Glutamatergic neuron (in vitro differentiated cells): ENCODE results near the gene CLPX. TPM values are rescaled to one million over a fixed set of nuclear protein-coding genes. Genes with fewer than 3 reads are reported as not detected.

ENCODE experiments used
- DNase-seq: peaks from one replicate; pipeline ENCODE4 v3.0.0; 2022
- H3K27ac Mint-ChIP-seq: one replicate; pipeline ENCODE4 v1.8.0; 2020; ENCODE audit warnings: mild to moderate bottlenecking, mixed read lengths, inconsistent platforms; ENCODE audit not compliant: unreplicated experiment
- H3K27me3 Mint-ChIP-seq: one replicate; pipeline ENCODE4 v1.8.0; 2020; ENCODE audit warnings: mild to moderate bottlenecking, moderate library complexity, mixed read lengths, inconsistent platforms; ENCODE audit not compliant: unreplicated experiment
- H3K36me3 Mint-ChIP-seq: one replicate; pipeline ENCODE4 v1.8.0; 2020; ENCODE audit warnings: mild to moderate bottlenecking, mixed read lengths, inconsistent platforms; ENCODE audit not compliant: unreplicated experiment
- H3K4me1 Mint-ChIP-seq: one replicate; pipeline ENCODE4 v1.8.0; 2020; ENCODE audit warnings: mild to moderate bottlenecking, low read depth, mixed read lengths, inconsistent platforms; ENCODE audit not compliant: unreplicated experiment
- H3K4me3 Mint-ChIP-seq: one replicate; pipeline ENCODE4 v1.8.0; 2020; ENCODE audit warnings: mild to moderate bottlenecking, mixed read lengths, inconsistent platforms; ENCODE audit not compliant: unreplicated experiment
- H3K9me3 Mint-ChIP-seq: one replicate; pipeline ENCODE4 v1.8.0; 2020; ENCODE audit warnings: mild to moderate bottlenecking, moderate library complexity, mixed read lengths, inconsistent platforms; ENCODE audit not compliant: unreplicated experiment
- total RNA-seq: library from RNA; stranded (reverse); fragmentation: NEBNext Ultra II Directional; extraction: Animal tissue kit (Norgen Biotek cat#: 25700); gene quantifications from one replicate; pipeline ENCODE4 v1.2.1, GENCODE V29; 2021; ENCODE audit not compliant: unreplicated experiment
- TF ChIP-seq, protein P1 (sequence below): fragments of 200-600 bp; sonication (generic); IDR thresholded peaks from one replicate; pipeline ENCODE4 v1.5.0; 2021; ENCODE audit not compliant: partially characterized antibody, unreplicated experiment

The CLPX gene
- total RNA-seq, 1 donor from 2014 or later: 28.6 TPM

DNA sequence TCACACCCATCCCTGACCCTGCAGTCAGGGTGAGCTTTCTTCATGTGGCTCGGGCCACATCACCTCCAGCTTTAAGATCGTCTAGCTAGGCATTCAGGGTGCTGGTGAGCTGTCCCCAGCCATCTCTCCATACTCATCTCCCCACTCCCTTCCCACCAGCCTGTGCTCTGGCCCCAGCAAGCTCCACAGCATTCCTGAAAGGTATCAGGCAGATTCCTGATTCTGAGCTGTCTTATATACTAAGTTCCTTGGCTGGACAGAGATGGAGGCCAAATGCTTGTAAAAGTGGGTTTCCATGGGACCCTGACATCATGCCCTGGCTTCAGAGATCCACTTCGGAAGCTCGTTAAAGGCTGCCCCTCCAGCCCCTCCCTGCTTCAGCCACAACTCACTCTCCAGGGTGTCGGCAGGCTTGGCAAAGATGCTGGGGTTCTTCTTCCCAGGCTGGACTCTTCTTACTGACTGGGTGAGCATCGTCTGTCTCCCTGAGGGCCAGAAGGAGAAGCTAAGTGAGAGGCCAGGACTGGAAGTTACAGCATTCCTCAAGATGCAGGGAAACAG is 22.2 kb upstream of the CLPX start:
- H3K27me3 Mint-ChIP-seq: peaks cover 8% of the 10 kb centered on the region
- no peak overlapping the region for H3K27ac Mint-ChIP-seq
- TF ChIP-seq, protein P1, sequence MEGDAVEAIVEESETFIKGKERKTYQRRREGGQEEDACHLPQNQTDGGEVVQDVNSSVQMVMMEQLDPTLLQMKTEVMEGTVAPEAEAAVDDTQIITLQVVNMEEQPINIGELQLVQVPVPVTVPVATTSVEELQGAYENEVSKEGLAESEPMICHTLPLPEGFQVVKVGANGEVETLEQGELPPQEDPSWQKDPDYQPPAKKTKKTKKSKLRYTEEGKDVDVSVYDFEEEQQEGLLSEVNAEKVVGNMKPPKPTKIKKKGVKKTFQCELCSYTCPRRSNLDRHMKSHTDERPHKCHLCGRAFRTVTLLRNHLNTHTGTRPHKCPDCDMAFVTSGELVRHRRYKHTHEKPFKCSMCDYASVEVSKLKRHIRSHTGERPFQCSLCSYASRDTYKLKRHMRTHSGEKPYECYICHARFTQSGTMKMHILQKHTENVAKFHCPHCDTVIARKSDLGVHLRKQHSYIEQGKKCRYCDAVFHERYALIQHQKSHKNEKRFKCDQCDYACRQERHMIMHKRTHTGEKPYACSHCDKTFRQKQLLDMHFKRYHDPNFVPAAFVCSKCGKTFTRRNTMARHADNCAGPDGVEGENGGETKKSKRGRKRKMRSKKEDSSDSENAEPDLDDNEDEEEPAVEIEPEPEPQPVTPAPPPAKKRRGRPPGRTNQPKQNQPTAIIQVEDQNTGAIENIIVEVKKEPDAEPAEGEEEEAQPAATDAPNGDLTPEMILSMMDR: no peak
- no peaks in the 10 kb centered on the region for H3K36me3 Mint-ChIP-seq
- peaks cover 17% of the 10 kb centered on the region for H3K4me1 Mint-ChIP-seq
- H3K9me3 Mint-ChIP-seq: no peaks in the 10 kb centered on the region
- H3K4me3 Mint-ChIP-seq: no peak overlapping the region
- no peak for DNase-seq

DNA sequence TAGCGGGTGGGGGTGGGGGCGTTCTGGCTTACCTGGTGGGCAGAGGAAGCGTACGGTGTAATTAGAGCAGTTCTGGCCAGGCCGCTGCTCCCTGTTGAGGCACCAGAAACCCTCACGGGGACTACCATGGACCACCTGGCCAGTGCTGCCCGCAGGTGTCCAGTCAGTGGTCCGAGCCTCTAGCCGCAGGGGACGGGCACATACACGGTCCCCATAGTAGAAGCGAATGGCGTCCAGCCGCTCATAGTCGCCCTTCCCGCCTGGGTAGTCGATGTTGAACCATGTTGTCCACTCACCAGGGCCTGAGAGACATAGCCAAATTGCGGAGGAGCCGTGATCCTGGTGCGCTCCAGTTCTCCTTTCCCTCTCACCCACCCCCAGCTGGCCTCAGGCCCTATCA is 21.6 kb upstream of the CLPX start:
- peaks cover 8% of the 10 kb centered on the region for H3K27me3 Mint-ChIP-seq
- DNase-seq: no peak
- TF ChIP-seq, protein P1: no peak
- no peak overlapping the region for H3K27ac Mint-ChIP-seq
- H3K36me3 Mint-ChIP-seq: no peaks in the 10 kb centered on the region
- peaks cover 17% of the 10 kb centered on the region for H3K4me1 Mint-ChIP-seq
- no peaks in the 10 kb centered on the region for H3K9me3 Mint-ChIP-seq
- H3K4me3 Mint-ChIP-seq: no peak overlapping the region

DNA sequence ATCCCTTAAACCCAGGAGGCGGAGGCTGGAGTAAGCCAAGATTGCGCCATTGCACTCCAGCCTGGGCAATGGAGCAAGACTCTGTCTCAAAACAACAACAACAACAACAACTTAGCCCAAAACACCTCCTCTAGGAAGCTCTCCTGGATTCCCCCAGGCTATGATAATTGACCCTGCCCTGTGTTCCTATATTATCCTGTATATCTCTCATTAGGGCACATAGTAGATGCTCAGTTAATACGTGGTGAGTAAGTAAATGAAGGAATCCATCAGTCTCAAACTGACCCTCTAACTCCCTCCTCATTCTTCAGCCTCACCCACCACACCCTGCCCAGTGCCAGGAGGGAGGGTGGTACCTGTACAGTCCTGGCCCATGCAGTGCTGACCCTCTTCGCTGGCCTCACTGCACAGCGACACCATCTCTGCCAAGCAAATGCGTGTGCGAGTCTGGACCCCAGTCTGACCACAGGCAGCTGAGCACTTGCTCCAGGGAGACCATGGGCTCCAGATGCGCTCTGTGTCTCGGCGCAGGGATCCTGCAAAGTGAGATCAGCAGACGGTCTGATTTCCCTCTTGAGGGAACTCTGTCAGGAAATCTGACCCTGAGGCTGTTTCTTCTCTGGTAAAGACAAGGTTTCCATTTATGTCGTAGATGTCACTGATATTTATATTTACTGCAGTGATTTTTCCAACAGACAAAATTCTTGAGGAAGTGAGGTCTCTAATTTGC is 20.0 kb upstream of the CLPX start:
- H3K27ac Mint-ChIP-seq: no peak overlapping the region
- H3K4me1 Mint-ChIP-seq: peaks cover 11% of the 10 kb centered on the region

DNA sequence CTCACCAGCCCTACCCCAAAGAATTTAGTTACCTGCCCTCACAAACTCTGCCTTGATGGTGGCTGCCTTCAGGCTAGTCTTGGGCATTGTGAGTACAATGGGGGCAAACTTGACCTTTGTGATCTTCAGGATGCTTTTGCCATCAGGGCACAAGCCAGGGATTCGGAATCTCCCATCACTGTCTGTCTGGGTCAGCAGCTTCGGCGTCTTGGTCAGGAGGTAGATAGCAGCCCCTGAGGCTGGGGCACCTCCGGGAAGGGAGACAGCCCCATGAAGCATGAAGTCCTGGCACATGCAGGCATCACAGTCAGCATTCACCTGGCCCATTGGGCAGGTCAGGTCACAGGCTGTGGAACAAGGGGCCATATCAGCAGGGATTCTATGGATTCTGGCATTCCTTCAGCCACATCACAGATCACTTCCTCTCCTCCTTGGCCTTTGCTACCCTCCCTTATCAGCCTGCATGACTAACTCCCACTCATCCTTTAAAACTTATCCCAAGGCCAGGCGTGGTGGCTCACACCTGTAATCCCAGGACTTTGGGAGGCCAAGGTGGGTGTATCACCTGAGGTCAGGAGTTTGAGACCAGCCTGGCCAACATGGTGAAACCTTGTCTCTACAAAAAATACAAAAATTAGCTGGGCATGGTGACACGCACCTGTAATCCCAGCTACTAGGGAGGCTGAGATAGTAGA is 19.2 kb upstream of the CLPX start:
- H3K9me3 Mint-ChIP-seq: no peaks in the 10 kb centered on the region
- no peak for DNase-seq
- peaks cover 11% of the 10 kb centered on the region for H3K4me1 Mint-ChIP-seq
- no peak overlapping the region for H3K27ac Mint-ChIP-seq
- H3K36me3 Mint-ChIP-seq: no peaks in the 10 kb centered on the region
- no peak overlapping the region for H3K4me3 Mint-ChIP-seq
- H3K27me3 Mint-ChIP-seq: peaks cover 7% of the 10 kb centered on the region
- TF ChIP-seq, protein P1: no peak

More for the DNA sequence above, 20.0 kb upstream of the CLPX start:
- H3K4me3 Mint-ChIP-seq: no peak overlapping the region
- no peaks in the 10 kb centered on the region for H3K36me3 Mint-ChIP-seq
- H3K27me3 Mint-ChIP-seq: peaks cover 6% of the 10 kb centered on the region
- TF ChIP-seq, protein P1: no peak
- DNase-seq: no peak
- H3K9me3 Mint-ChIP-seq: no peaks in the 10 kb centered on the region

DNA sequence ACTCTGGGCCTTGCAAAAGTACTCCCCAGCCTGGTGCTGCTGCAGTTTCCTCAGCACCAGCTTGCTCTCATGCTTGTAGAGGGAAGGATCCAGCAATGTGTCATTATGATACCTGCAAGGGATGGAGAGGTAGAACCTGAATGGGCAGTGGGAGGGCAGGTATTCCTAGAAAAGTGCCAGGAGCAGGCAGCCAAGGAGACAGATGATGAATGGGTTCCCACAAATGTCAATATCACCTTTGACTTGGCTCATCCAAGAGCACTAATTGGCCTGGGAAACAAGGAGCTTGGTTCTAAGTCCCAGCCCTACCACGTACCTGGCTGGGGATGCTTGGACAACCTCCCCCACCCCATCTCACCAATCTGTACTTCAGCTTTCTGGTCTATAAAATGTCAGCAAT is 16.8 kb upstream of the CLPX start:
- peaks cover 5% of the 10 kb centered on the region for H3K27me3 Mint-ChIP-seq
- H3K4me1 Mint-ChIP-seq: no peaks in the 10 kb centered on the region
- TF ChIP-seq, protein P1: no peak
- H3K27ac Mint-ChIP-seq: no peak overlapping the region
- H3K9me3 Mint-ChIP-seq: no peaks in the 10 kb centered on the region
- no peak for DNase-seq
- H3K36me3 Mint-ChIP-seq: peaks cover 7% of the 10 kb centered on the region
- no peak overlapping the region for H3K4me3 Mint-ChIP-seq
